ENCODE measurements around the gene UGT1A8.
"Not testable (repeated sequence)": the region's sequence is repeated elsewhere in the genome, so short reads cannot be mapped to it uniquely, and the experiment has no call there.

The UGT1A8 gene

GRCh38 chr2:233706720-233707119 lies 89.3 kb downstream of the UGT1A8 start:
- Histone ChIP-seq H3K4me3 (ENCODE audit: low read length) (no peak overlapping the region), H3K4me1 (ENCODE audit: control insufficient read depth, insufficient read depth, low read length) (peaks cover 17% of the 10 kb centered on the region), H3K27me3 (ENCODE audit: control insufficient read depth, insufficient read depth, low read length) (peaks cover 2% of the 10 kb centered on the region), H3K36me3 (ENCODE audit: insufficient read depth, low read length) (no peaks in the 10 kb centered on the region), H3K4me2 (ENCODE audit: low read length) (no peak overlapping the region), H3K9ac (ENCODE audit: low read depth, low read length) (no peak overlapping the region), H3K9me3 (replicated peaks; ENCODE audit: low read length) (no peaks in the 10 kb centered on the region)

DNA sequence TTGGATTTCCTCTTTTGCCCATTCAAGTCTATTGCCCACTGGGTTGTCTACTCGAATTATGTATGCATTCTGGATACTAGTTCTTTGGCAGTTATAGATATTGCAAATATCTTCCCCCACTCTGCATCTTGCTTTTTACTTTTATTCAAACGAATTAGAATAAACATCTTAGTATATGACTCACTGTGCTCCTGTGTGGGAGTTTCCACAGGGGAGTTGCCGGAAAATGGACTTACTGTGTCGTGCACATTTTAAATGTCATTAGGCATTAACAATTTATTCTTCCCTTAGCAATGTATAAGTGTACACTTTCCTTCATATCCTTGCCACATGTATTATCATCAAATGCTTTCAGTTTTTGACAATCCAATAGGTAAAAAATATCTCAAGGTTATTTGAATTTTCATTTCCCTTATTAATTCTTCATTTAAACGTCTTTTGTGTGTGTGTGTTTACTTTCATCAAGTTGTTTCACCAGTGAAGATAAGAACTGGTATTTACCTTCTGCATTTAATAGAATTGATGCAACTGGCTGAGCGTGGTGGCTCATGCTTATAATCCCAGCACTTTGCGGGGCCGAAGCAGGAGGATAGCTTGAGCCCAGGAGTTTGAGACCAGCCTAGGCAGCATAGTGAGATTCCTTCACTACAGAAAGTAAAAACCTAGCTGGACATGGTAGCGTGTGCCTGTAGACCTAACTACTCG lies 90.7 kb downstream of the UGT1A8 start:
- H3K4me3 ChIP-seq (ENCODE audit: low read length), result no peak overlapping the region
- H3K4me1 ChIP-seq (ENCODE audit: control insufficient read depth, insufficient read depth, low read length), result peaks cover 17% of the 10 kb centered on the region
- no peaks in the 10 kb centered on the region for H3K9me3 ChIP-seq (replicated peaks; ENCODE audit: low read length)
- no peak overlapping the region for H3K9ac ChIP-seq (ENCODE audit: low read depth, low read length)
- no peak overlapping the region for H3K4me2 ChIP-seq (ENCODE audit: low read length)
- H3K36me3 ChIP-seq (ENCODE audit: insufficient read depth, low read length), result no peaks in the 10 kb centered on the region
- H3K27me3 ChIP-seq (ENCODE audit: control insufficient read depth, insufficient read depth, low read length), result peaks cover 6% of the 10 kb centered on the region

DNA sequence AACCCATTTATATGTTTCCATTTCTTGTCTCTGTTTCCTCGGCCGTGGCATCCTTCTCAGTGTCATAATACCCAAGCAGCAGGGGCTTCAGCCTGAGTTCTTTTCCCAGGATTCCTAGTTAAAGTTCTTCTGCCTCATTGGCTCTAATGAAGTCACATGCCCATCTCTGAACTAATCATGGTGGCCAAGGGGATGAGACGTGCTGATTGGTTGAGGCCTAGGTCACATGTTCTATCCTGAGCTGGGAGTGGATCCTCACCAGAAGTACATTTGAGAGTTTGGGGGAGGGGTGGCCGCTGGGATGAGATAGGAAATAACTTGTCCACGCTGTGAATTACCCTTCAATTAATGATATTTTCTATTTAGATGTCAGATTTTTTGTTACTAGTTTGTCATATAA lies 91.5 kb downstream of the UGT1A8 start:
- no peak overlapping the region for H3K9ac ChIP-seq (ENCODE audit: low read depth, low read length)
- H3K4me3 ChIP-seq (ENCODE audit: low read length), result no peak overlapping the region
- H3K9me3 ChIP-seq (replicated peaks; ENCODE audit: low read length), result no peaks in the 10 kb centered on the region
- peaks cover 17% of the 10 kb centered on the region for H3K4me1 ChIP-seq (ENCODE audit: control insufficient read depth, insufficient read depth, low read length)
- peaks cover 8% of the 10 kb centered on the region for H3K27me3 ChIP-seq (ENCODE audit: control insufficient read depth, insufficient read depth, low read length)
- H3K36me3 ChIP-seq (ENCODE audit: insufficient read depth, low read length), result no peaks in the 10 kb centered on the region
- H3K4me2 ChIP-seq (ENCODE audit: low read length), result no peak overlapping the region

- Histone ChIP-seq H3K9ac (ENCODE audit: low read depth, low read length) (no peak overlapping the region), H3K4me2 (ENCODE audit: low read length) (no peak overlapping the region), H3K9me3 (replicated peaks; ENCODE audit: low read length) (no peaks in the 10 kb centered on the region), H3K4me1 (ENCODE audit: control insufficient read depth, insufficient read depth, low read length) (peaks cover 11% of the 10 kb centered on the region), H3K27me3 (ENCODE audit: control insufficient read depth, insufficient read depth, low read length) (peaks cover 13% of the 10 kb centered on the region), H3K4me3 (ENCODE audit: low read length) (no peak overlapping the region), H3K36me3 (ENCODE audit: insufficient read depth, low read length) (no peaks in the 10 kb centered on the region)
Measured at GRCh38 chr2:233711312-233712008, 94.0 kb downstream of the UGT1A8 start.

DNA sequence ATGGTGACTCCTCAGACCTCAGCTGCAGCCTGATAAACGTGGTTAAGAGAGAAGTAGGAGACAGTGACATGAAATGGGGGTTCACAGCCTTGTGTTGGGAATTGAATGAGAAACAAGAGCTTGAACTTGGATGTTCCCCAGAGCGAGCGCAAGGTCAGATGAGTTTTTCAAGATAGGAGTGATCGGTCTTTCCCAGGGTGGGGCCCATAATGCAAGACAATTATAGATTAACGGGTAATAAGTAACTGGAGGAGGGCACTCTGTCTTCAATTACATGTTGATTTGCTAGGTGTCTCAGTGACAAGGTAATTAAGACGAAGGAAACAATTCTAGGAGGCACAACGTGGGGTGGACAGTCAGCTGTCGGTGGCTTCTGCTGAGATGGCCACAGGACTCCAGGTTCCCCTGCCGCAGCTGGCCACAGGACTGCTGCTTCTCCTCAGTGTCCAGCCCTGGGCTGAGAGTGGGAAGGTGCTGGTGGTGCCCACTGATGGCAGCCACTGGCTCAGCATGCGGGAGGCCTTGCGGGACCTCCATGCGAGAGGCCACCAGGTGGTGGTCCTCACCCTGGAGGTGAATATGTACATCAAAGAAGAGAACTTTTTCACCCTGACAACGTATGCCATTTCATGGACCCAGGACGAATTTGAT lies 95.3 kb downstream of the UGT1A8 start, which contains the start of gene UGT1A5:
Gene UGT1A5, plus strand, starts transcription at position 297 of the 651 bp plus-strand sequence. Its CDS starts 85 bp downstream, at position 382.
- Histone ChIP-seq H3K4me2 (ENCODE audit: low read length) (no peak within 1 kb of the TSS), H3K4me3 (ENCODE audit: low read length) (no peak within 1 kb of the TSS), H3K9ac (ENCODE audit: low read depth, low read length) (no peak within 1 kb of the TSS), H3K27me3 (ENCODE audit: control insufficient read depth, insufficient read depth, low read length) (peaks cover 13% of the 10 kb centered on the region), H3K36me3 (ENCODE audit: insufficient read depth, low read length) (no peaks in the 10 kb centered on the region), H3K9me3 (replicated peaks; ENCODE audit: low read length) (no peaks in the 10 kb centered on the region), H3K4me1 (ENCODE audit: control insufficient read depth, insufficient read depth, low read length) (peaks cover 5% of the 10 kb centered on the region)

DNA sequence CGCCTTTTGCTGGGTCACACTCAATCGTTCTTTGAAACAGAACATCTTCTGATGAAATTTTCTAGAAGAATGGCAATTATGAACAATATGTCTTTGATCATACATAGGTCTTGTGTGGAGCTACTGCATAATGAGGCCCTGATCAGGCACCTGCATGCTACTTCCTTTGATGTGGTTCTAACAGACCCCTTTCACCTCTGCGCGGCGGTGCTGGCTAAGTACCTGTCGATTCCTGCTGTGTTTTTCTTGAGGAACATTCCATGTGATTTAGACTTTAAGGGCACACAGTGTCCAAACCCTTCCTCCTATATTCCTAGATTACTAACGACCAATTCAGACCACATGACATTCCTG lies 95.8 kb downstream of the UGT1A8 start:
- Histone ChIP-seq H3K4me3 (ENCODE audit: low read length) (no peak overlapping the region), H3K4me1 (ENCODE audit: control insufficient read depth, insufficient read depth, low read length) (peaks cover 2% of the 10 kb centered on the region), H3K36me3 (ENCODE audit: insufficient read depth, low read length) (no peaks in the 10 kb centered on the region), H3K9ac (ENCODE audit: low read depth, low read length) (no peak overlapping the region), H3K4me2 (ENCODE audit: low read length) (no peak overlapping the region), H3K27me3 (ENCODE audit: control insufficient read depth, insufficient read depth, low read length) (peaks cover 14% of the 10 kb centered on the region), H3K9me3 (replicated peaks; ENCODE audit: low read length) (no peaks in the 10 kb centered on the region)

DNA sequence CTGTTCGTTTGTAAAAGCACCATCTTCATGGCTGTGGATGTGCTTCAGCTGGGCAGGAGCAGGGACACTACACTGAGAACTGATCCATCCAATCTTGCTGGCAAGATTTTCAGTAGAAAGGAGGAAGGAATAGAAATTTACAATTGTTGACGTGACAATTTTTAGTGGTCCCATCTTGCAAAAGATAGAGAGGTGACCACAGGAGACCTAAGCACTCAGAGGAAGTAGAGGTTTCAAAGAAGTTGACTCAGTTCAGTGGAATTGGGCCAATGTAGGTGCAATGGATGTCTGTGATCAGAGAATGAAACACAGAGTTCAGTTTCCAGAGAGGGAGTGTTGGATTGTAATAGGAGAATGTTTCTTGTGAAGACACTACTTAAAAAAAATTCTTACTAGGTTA lies 96.7 kb downstream of the UGT1A8 start:
- Histone ChIP-seq H3K9me3 (replicated peaks; ENCODE audit: low read length) (no peaks in the 10 kb centered on the region), H3K4me1 (ENCODE audit: control insufficient read depth, insufficient read depth, low read length) (no peaks in the 10 kb centered on the region), H3K4me2 (ENCODE audit: low read length) (no peak overlapping the region), H3K9ac (ENCODE audit: low read depth, low read length) (no peak overlapping the region), H3K27me3 (ENCODE audit: control insufficient read depth, insufficient read depth, low read length) (peaks cover 16% of the 10 kb centered on the region), H3K36me3 (ENCODE audit: insufficient read depth, low read length) (no peaks in the 10 kb centered on the region), H3K4me3 (ENCODE audit: low read length) (no peak overlapping the region)

DNA sequence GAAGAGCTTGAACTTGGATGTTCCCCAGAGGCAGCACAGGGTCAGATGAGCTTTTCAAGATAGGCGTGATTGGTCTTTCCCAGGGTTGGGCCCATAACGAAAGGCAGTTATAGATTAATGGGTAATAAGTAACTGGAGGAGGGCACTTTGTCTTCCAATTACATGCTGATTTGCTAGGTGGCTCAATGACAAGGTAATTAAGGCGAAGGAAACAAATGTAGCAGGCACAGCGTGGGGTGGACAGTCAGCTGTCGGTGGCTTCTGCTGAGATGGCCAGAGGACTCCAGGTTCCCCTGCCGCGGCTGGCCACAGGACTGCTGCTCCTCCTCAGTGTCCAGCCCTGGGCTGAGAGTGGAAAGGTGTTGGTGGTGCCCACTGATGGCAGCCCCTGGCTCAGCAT lies 101.1 kb downstream of the UGT1A8 start, which contains the start of gene UGT1A4:
Gene UGT1A4, plus strand, starts transcription at position 185 of the 400 bp plus-strand sequence. Its CDS starts 85 bp downstream, at position 270.
- H3K27me3 ChIP-seq (ENCODE audit: control insufficient read depth, insufficient read depth, low read length), result peaks cover 10% of the 10 kb centered on the region
- no peaks in the 10 kb centered on the region for H3K4me1 ChIP-seq (ENCODE audit: control insufficient read depth, insufficient read depth, low read length)
- H3K4me3 ChIP-seq (ENCODE audit: low read length), result no peak within 1 kb of the TSS
- H3K9me3 ChIP-seq (replicated peaks; ENCODE audit: low read length), result no peaks in the 10 kb centered on the region
- no peak within 1 kb of the TSS for H3K4me2 ChIP-seq (ENCODE audit: low read length)
- no peaks in the 10 kb centered on the region for H3K36me3 ChIP-seq (ENCODE audit: insufficient read depth, low read length)
- H3K9ac ChIP-seq (ENCODE audit: low read depth, low read length), result no peak within 1 kb of the TSS

- Histone ChIP-seq H3K27me3 (ENCODE audit: control insufficient read depth, insufficient read depth, low read length) (no peaks in the 10 kb centered on the region), H3K9me3 (replicated peaks; ENCODE audit: low read length) (no peaks in the 10 kb centered on the region), H3K4me2 (ENCODE audit: low read length) (no peak within 1 kb of the TSS), H3K9ac (ENCODE audit: low read depth, low read length) (no peak within 1 kb of the TSS), H3K36me3 (ENCODE audit: insufficient read depth, low read length) (no peaks in the 10 kb centered on the region), H3K4me3 (ENCODE audit: low read length) (no peak within 1 kb of the TSS), H3K4me1 (ENCODE audit: control insufficient read depth, insufficient read depth, low read length) (no peaks in the 10 kb centered on the region)
Measured at GRCh38 chr2:233728723-233729301, 111.4 kb downstream of the UGT1A8 start, which contains the start of gene UGT1A3. Gene UGT1A3, plus strand, starts transcription at chr2:233729042. Its CDS starts 85 bp downstream, at chr2:233729127.

DNA sequence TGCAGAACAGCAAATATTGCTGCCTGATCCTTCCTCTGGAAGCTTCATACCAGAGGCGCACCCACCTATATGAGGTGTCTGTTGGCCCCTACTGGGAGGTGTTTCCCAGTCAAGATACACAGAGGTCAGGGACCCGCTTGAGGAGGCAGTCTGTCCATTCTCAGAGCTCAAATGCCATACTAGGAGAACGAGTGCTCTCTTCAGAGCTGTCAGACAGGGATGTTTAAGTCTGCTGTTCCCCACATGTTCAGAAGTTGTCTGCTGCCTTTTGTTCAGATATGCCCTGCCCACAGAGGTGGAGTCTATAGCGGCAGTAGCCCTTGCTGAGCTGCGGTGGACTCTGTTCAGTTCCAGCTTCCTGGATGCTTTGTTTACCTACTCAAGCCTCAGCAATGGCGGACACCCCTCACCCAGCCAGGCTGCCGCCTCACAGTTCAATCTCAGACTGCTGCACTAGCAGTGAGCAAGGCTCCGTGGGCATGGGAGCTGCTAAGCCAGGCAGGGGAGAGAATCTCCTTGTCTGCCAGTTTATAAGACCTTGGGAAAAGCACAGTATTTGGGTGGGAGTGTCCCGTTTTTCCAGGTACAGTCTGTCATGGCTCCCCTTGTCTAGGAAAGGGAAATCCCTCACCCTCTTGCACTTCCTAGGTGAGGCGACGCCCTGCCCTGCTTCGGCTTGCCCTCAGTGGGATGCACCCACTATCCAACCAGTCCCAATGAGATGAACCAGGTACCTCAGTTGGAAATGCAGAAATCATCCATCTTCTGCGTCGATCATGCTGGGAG lies 119.6 kb downstream of the UGT1A8 start:
- not testable (repeated sequence) for H3K9ac ChIP-seq (ENCODE audit: low read depth, low read length); H3K4me2 ChIP-seq (ENCODE audit: low read length); H3K4me1 ChIP-seq (ENCODE audit: control insufficient read depth, insufficient read depth, low read length); H3K36me3 ChIP-seq (ENCODE audit: insufficient read depth, low read length); H3K4me3 ChIP-seq (ENCODE audit: low read length); H3K9me3 ChIP-seq (replicated peaks; ENCODE audit: low read length); H3K27me3 ChIP-seq (ENCODE audit: control insufficient read depth, insufficient read depth, low read length)

DNA sequence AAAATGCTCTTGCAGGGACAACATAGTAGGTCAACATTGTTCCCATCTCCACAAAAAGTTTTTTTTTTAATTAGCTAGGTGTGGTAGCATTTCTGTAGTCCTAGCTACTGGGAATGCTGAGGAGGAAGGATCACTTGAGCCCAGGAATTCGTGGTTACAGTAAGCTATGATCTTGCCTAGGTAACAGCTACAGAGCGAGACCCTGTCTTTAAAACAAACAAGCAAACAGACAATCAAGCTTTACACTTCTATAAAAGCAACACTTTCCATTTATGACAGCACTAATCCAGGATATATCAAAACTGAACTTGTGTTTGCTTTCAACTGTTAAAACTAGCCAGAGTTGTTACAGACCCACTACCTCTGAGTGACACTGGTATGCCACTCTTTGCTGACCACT lies 123.4 kb downstream of the UGT1A8 start:
- Histone ChIP-seq H3K4me1 (ENCODE audit: control insufficient read depth, insufficient read depth, low read length) (no peaks in the 10 kb centered on the region), H3K36me3 (ENCODE audit: insufficient read depth, low read length) (no peaks in the 10 kb centered on the region), H3K9me3 (replicated peaks; ENCODE audit: low read length) (no peaks in the 10 kb centered on the region), H3K27me3 (ENCODE audit: control insufficient read depth, insufficient read depth, low read length) (peaks cover 2% of the 10 kb centered on the region), H3K4me2 (ENCODE audit: low read length) (no peak overlapping the region), H3K9ac (ENCODE audit: low read depth, low read length) (no peak overlapping the region), H3K4me3 (ENCODE audit: low read length) (no peak overlapping the region)
